ENCODE data around the gene ATRNL1. TPM values are rescaled to one million over a fixed set of nuclear protein-coding genes. Genes with fewer than 3 reads are reported as not detected.

Gene ATRNL1
- polyA plus RNA-seq, 1 experiment, result 0.20 TPM

- no peak for TF ChIP-seq CTCF (IDR thresholded peaks at IDR 0.05; ENCODE audit: low read depth, low read length)
- POLR2A ChIA-PET, result no interaction called here
- H3K9me3 ChIP-seq (ENCODE audit: control insufficient read depth, insufficient read depth, low read length), result peaks cover 2% of the 10 kb centered on the region; the same call in 1 of the 2 replicates
- CTCF ChIA-PET, result no interaction called here
- no peak for DNase-seq (ENCODE audit: low read depth, low spot score)
- H3K27ac ChIP-seq (ENCODE audit: low read depth, low read length), result no peak overlapping the region
- no peaks in the 10 kb centered on the region for H3K27me3 ChIP-seq (ENCODE audit: control insufficient read depth, insufficient read depth, low read length)
- H3K4me3 ChIP-seq (ENCODE audit: low read depth, low read length), result no peak overlapping the region
Measured at GRCh38 chr10:115107830-115108229, 14.7 kb downstream of the ATRNL1 start.

GRCh38 chr10:115117301-115117700 is 24.1 kb downstream of the ATRNL1 start:
- DNase-seq (ENCODE audit: low read depth, low spot score), result no peak

GRCh38 chr10:115118346-115118745 is 25.2 kb downstream of the ATRNL1 start:
- CTCF ChIA-PET, result no interaction called here
- no peak for TF ChIP-seq CTCF (IDR thresholded peaks at IDR 0.05; ENCODE audit: low read depth, low read length)
- no peak for DNase-seq (ENCODE audit: low read depth, low spot score)
- POLR2A ChIA-PET, result no interaction called here
- H3K27me3 ChIP-seq (ENCODE audit: control insufficient read depth, insufficient read depth, low read length), result no peaks in the 10 kb centered on the region
- H3K4me3 ChIP-seq (ENCODE audit: low read depth, low read length), result no peak overlapping the region
- H3K27ac ChIP-seq (ENCODE audit: low read depth, low read length), result no peak overlapping the region
- no peaks in the 10 kb centered on the region for H3K9me3 ChIP-seq (ENCODE audit: control insufficient read depth, insufficient read depth, low read length)

More at GRCh38 chr10:115117301-115117700, 24.1 kb downstream of the ATRNL1 start:
- TF ChIP-seq CTCF (IDR thresholded peaks at IDR 0.05; ENCODE audit: low read depth, low read length), result no peak
- Histone ChIP-seq H3K27ac (ENCODE audit: low read depth, low read length) (no peak overlapping the region), H3K27me3 (ENCODE audit: control insufficient read depth, insufficient read depth, low read length) (no peaks in the 10 kb centered on the region), H3K9me3 (ENCODE audit: control insufficient read depth, insufficient read depth, low read length) (no peaks in the 10 kb centered on the region), H3K4me3 (ENCODE audit: low read depth, low read length) (no peak overlapping the region)
- ChIA-PET CTCF (no interaction called here), POLR2A (no interaction called here)

- ChIA-PET POLR2A (no interaction called here), CTCF (interaction anchor here (0.6 to 6.3 kb wide), 2 partner anchors 136 to 247 kb away, joined by 3 to 130 read pairs; no protein-coding TSS in a partner anchor)
- Histone ChIP-seq H3K9me3 (ENCODE audit: control insufficient read depth, insufficient read depth, low read length) (no peaks in the 10 kb centered on the region), H3K27me3 (ENCODE audit: control insufficient read depth, insufficient read depth, low read length) (no peaks in the 10 kb centered on the region), H3K4me3 (ENCODE audit: low read depth, low read length) (no peak overlapping the region), H3K27ac (ENCODE audit: low read depth, low read length) (no peak overlapping the region)
- no peak for TF ChIP-seq CTCF (IDR thresholded peaks at IDR 0.05; ENCODE audit: low read depth, low read length)
- no peak for DNase-seq (ENCODE audit: low read depth, low spot score)
Measured at GRCh38 chr10:115125505-115125904, 32.3 kb downstream of the ATRNL1 start.

- CTCF ChIA-PET, result interaction anchor here (0.6 to 6.3 kb wide), 14 partner anchors 34 to 826 kb away, joined by 3 to 130 read pairs (median 4); no protein-coding TSS in a partner anchor
- peak; percentile 0 for DNase-seq (ENCODE audit: low read depth, low spot score)
Measured at GRCh38 chr10:115129752-115130151, 36.6 kb downstream of the ATRNL1 start.

More at GRCh38 chr10:115129752-115130151, 36.6 kb downstream of the ATRNL1 start:
- Histone ChIP-seq H3K27me3 (ENCODE audit: control insufficient read depth, insufficient read depth, low read length) (no peaks in the 10 kb centered on the region), H3K27ac (ENCODE audit: low read depth, low read length) (no peak overlapping the region), H3K9me3 (ENCODE audit: control insufficient read depth, insufficient read depth, low read length) (no peaks in the 10 kb centered on the region), H3K4me3 (ENCODE audit: low read depth, low read length) (no peak overlapping the region)
- POLR2A ChIA-PET, result no interaction called here
- peak; percentile 18; the same call in 1 of the 2 replicates for TF ChIP-seq CTCF (IDR thresholded peaks at IDR 0.05; ENCODE audit: low read depth, low read length)

Data from AG04450 (cell line).